Nephron (organoid): ENCODE results near the gene SIRT5.

Source experiments
- H3K27ac Mint-ChIP-seq, 3 experiments: 2 replicates each; pipeline ENCODE4 v1.8.0; 2020; ENCODE audit warnings: mixed read lengths in 3 of 3, mild to moderate bottlenecking in 2 of 3, moderate library complexity in 1 of 3
- H3K27me3 Mint-ChIP-seq: 2 replicates; pipeline ENCODE4 v1.8.0; 2021; ENCODE audit warnings: low read depth, mild to moderate bottlenecking, moderate library complexity, mixed read lengths
- H3K36me3 Mint-ChIP-seq: 2 replicates; pipeline ENCODE4 v1.8.0; 2020; ENCODE audit warnings: low read depth, mixed read lengths
- H3K4me1 Mint-ChIP-seq: 2 replicates; pipeline ENCODE4 v1.8.0; 2020; ENCODE audit warnings: mixed read lengths
- H3K4me3 Mint-ChIP-seq, 3 experiments: 2 replicates each; pipeline ENCODE4 v1.8.0; 2020; ENCODE audit warnings: mild to moderate bottlenecking in 3 of 3, mixed read lengths in 3 of 3, moderate library complexity in 2 of 3
- H3K9me3 Mint-ChIP-seq: 2 replicates; pipeline ENCODE4 v1.8.0; 2020; ENCODE audit warnings: mixed read lengths
- TF ChIP-seq, protein P1 (sequence below), 3 experiments: fragments of 200-600 bp; sonication (generic); IDR thresholded peaks; one replicate each; pipeline ENCODE4 v1.5.0; 2021; ENCODE audit warnings: antibody characterized with exemption in 3 of 3; ENCODE audit not compliant: unreplicated experiment in 3 of 3

SIRT5 gene

DNA sequence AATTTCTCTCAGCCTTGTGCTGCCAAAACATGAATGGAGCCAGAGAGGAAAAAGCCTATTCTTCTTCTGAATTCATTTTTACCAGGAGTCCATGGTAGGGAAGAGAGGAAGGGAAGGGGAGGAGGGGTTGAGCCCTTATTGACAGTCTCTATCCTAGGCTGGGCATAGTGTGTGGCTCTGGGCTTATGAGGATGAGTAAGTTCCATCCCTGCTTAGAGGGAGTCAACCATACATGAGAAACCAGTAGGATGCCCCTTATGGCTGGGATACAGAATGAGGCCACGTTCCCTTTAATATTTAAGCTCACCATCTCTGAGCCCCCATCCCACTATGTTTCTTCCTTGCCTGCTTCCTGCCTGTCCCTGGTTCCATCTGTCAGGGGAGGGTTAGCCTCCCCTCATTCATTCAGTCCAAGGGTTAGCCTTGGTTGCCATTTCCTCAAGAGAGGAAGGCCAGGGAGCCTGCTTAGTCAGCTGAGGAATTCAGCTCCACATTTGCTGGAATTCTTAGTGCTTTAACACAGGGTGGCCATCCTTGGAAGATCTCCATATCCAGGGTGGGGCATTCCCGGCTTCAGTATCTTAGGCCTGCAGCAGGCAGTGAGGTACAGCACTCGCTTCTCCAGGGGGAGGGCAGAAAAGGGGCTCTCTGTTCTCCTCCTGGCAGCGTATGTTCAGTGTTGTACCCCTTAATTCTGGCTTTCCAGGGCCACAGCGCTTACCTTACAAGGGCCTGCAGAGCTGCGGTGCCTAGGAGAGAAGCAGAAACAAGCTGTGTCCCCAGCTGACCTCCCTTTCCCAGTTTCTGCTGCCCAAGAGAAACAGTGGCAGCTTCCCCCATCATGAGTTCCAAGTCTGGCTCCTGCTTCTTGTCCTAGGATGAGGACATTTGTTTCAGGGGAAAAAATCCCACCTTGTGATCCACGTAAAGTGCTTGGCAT, 12.5 kb downstream of the SIRT5 start:
- no peak overlapping the region for H3K4me3 Mint-ChIP-seq
- TF ChIP-seq, protein P1, sequence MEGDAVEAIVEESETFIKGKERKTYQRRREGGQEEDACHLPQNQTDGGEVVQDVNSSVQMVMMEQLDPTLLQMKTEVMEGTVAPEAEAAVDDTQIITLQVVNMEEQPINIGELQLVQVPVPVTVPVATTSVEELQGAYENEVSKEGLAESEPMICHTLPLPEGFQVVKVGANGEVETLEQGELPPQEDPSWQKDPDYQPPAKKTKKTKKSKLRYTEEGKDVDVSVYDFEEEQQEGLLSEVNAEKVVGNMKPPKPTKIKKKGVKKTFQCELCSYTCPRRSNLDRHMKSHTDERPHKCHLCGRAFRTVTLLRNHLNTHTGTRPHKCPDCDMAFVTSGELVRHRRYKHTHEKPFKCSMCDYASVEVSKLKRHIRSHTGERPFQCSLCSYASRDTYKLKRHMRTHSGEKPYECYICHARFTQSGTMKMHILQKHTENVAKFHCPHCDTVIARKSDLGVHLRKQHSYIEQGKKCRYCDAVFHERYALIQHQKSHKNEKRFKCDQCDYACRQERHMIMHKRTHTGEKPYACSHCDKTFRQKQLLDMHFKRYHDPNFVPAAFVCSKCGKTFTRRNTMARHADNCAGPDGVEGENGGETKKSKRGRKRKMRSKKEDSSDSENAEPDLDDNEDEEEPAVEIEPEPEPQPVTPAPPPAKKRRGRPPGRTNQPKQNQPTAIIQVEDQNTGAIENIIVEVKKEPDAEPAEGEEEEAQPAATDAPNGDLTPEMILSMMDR (IDR thresholded peaks at IDR 0.05; ENCODE audit: unreplicated experiment in 3 of 3): no peak
- peaks cover 34% of the 10 kb centered on the region for H3K36me3 Mint-ChIP-seq
- H3K27me3 Mint-ChIP-seq: no peaks in the 10 kb centered on the region
- H3K27ac Mint-ChIP-seq: no peak overlapping the region
- H3K9me3 Mint-ChIP-seq: no peaks in the 10 kb centered on the region
- no peaks in the 10 kb centered on the region for H3K4me1 Mint-ChIP-seq

DNA sequence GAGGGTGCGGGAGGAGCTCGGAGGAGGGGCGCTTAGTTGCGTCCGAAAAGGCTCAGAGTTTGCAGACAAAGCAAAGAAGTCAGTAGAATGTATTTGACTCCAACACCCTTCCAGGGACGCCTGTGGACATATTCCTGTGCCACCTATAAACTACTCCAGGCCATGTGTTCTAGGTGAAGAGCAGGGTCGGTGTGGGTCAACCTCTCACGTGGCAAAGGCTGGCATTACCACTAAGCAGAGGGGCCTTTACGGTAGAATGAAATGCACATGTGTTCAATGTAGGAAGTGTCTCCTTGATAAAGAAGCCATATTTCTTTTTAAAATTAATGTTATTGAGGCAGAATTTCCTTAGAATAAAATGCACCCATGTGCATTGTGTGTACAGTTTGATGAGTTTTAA, 15.4 kb downstream of the SIRT5 start:
- H3K27ac Mint-ChIP-seq: no peak overlapping the region
- no peaks in the 10 kb centered on the region for H3K27me3 Mint-ChIP-seq
- no peaks in the 10 kb centered on the region for H3K9me3 Mint-ChIP-seq
- TF ChIP-seq, protein P1 (IDR thresholded peaks at IDR 0.05; ENCODE audit: unreplicated experiment in 3 of 3): no peak
- peaks cover 17% of the 10 kb centered on the region for H3K36me3 Mint-ChIP-seq
- no peaks in the 10 kb centered on the region for H3K4me1 Mint-ChIP-seq
- H3K4me3 Mint-ChIP-seq: no peak overlapping the region

DNA sequence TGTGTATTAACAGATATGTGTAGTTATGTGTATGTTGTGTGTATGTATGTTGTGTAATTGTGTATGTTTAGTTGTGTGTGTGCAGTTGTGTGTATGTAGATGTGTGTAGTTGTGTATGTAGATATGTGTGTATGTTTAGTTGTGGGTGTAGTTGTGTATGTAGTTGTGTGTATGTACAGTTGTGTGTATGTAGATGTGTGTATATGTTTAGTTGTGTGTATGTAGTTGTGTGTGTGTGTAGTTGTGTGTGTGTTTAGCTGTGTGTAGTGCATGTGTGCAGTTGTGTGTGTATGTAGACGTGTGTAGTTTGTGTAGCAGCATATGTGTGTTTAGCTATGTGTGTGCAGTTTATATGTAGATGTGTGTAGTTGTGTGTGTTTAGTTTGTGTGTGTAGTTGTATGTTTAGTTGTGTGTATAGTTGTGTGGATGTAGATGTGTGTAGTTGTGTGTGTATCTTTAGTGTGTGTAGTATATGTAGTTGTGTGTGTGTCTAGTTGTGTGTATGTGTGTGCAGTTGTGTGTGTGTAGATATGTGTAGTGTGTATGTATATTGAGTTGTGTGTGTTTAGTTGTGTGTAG, 16.3 kb downstream of the SIRT5 start:
- TF ChIP-seq, protein P1 (IDR thresholded peaks at IDR 0.05; ENCODE audit: unreplicated experiment in 3 of 3): no peak

DNA sequence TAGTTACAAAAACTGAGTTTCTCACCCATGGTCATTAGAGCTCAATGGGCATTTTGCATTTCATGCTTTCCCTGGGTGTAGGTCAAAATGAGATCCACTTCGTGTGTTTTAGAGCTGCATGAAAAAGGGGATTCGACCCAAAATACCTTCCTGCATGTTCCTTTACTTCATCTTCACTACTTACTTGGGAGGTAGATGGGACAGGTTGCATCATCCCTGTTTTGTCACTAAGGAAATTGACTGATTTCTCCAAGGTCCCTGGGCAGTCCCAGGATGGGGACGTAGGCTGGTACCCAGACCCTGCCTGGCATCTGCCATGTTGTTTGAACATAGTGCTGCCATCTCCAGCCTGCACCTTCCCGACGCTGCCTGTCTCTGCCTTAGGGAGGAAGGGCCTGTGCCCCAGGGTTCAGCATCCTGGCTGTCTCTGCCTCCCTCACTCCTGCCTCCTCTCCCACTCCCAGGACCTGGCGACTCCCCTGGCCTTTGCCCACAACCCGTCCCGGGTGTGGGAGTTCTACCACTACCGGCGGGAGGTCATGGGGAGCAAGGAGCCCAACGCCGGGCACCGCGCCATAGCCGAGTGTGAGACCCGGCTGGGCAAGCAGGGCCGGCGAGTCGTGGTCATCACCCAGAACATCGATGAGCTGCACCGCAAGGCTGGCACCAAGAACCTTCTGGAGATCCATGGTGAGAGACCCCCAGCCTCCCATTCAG, 17.0 kb downstream of the SIRT5 start:
- TF ChIP-seq, protein P1 (IDR thresholded peaks at IDR 0.05; ENCODE audit: unreplicated experiment in 3 of 3): no peak
- peaks cover 16% of the 10 kb centered on the region for H3K36me3 Mint-ChIP-seq
- no peak overlapping the region for H3K27ac Mint-ChIP-seq
- H3K4me1 Mint-ChIP-seq: no peaks in the 10 kb centered on the region
- H3K27me3 Mint-ChIP-seq: no peaks in the 10 kb centered on the region
- no peaks in the 10 kb centered on the region for H3K9me3 Mint-ChIP-seq
- H3K4me3 Mint-ChIP-seq: no peak overlapping the region

More for the DNA sequence above, 16.3 kb downstream of the SIRT5 start:
- Mint-ChIP-seq H3K36me3 (peaks cover 9% of the 10 kb centered on the region), H3K27ac (no peak overlapping the region), H3K27me3 (no peaks in the 10 kb centered on the region), H3K4me1 (no peaks in the 10 kb centered on the region), H3K4me3 (no peak overlapping the region), H3K9me3 (no peaks in the 10 kb centered on the region)

DNA sequence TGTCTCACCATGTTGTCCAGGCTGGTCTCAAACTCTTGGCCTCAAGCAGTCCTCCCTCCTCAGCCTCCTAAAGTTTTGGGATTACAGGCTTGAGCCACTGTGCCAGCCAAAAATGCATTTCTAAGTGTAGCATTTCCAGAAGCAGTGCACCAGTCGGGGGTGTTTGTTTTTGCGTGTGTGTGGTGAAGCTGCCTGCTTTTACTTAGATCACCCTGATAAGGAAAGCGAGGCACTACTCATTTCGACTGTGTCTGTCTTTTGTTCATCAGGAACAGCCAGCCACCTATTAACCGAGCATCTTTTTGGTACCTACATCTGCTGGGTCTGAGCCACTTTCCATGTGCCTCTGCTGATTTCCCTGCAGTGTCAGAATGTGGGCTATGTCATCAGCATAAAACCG, 18.7 kb downstream of the SIRT5 start:
- Mint-ChIP-seq H3K4me1 (no peaks in the 10 kb centered on the region), H3K27ac (no peak overlapping the region), H3K27me3 (no peaks in the 10 kb centered on the region), H3K9me3 (no peaks in the 10 kb centered on the region), H3K4me3 (no peak overlapping the region), H3K36me3 (peaks cover 22% of the 10 kb centered on the region)
- TF ChIP-seq, protein P1 (IDR thresholded peaks at IDR 0.05; ENCODE audit: unreplicated experiment in 3 of 3): no peak
